ENCODE results near the gene LORICRIN. TPM values are rescaled to one million over a fixed set of nuclear protein-coding genes. Genes with fewer than 3 reads are reported as not detected.

LORICRIN gene
- total and polyA plus RNA-seq, 2 donors (not counting 1 experiment from before 2014, with no cell fraction given), result 0.39 TPM; not detected in 1

GRCh38 chr1:153220606-153221303 is 38.7 kb upstream of the LORICRIN start:
- 52% methylated on average over 5 of the region's 6 CpGs for WGBS (ENCODE audit: insufficient coverage)
- no peaks in the 10 kb centered on the region for H4K20me1 ChIP-seq (ENCODE audit: control insufficient read depth, insufficient read depth, low read length, poor library complexity, severe bottlenecking)
- peaks cover 0 to 19% (median 3%) of the 10 kb centered on the region in 4 experiments for H3K27me3 ChIP-seq (replicated peaks in 1 of 4; ENCODE audit: control extremely low read depth in 1 of 4, control insufficient read depth in 3 of 4, insufficient read depth in 4 of 4, low read length in 3 of 4)
- no peaks in the 10 kb centered on the region for H3K4me1 ChIP-seq (ENCODE audit: control insufficient read depth in 2 of 2, insufficient read depth in 2 of 2, low read length in 2 of 2)
- no peak overlapping the region for H3K4me3 ChIP-seq (ENCODE audit: control extremely low read depth in 1 of 5, extremely low read depth in 1 of 5, insufficient read depth in 1 of 5, low read depth in 2 of 5, low read length in 4 of 5)
- Mint-ChIP-seq H3K27me3 (peaks cover 28% of the 10 kb centered on the region), H3K4me1 (no peaks in the 10 kb centered on the region), H3K27ac (no peak overlapping the region), H3K4me3 (no peak overlapping the region), H3K9me3 (ENCODE audit: insufficient read depth) (no peaks in the 10 kb centered on the region)
- no peak overlapping the region for H3K27ac ChIP-seq (ENCODE audit: low read length in 2 of 2)
- H3K79me2 ChIP-seq (ENCODE audit: control insufficient read depth, insufficient read depth, low read length), result no peaks in the 10 kb centered on the region
- intact Hi-C loops (cut with micrococcal nuclease), result no loop called here
- ChIA-PET POLR2A (no interaction called here), CTCF (interaction anchor here (0.9 to 2.5 kb wide), 5 partner anchors 9 to 60 kb away, joined by 3 to 15 read pairs (median 3); partner anchors contain the start of gene LELP1)
- no peaks in the 10 kb centered on the region for H3K36me3 ChIP-seq (replicated peaks in 1 of 2; ENCODE audit: control extremely low read depth in 1 of 2, control insufficient read depth in 1 of 2, extremely low read depth in 1 of 2, insufficient read depth in 2 of 2, low read length in 1 of 2)
- no peak overlapping the region for H2AFZ ChIP-seq (ENCODE audit: insufficient read depth, low read depth, low read length, poor library complexity, severe bottlenecking)
- H3K4me2 ChIP-seq (replicated peaks; ENCODE audit: low read depth, low read length, poor library complexity, severe bottlenecking), result no peak overlapping the region
- no peak for DNase-seq
- TF ChIP-seq EZH2 (IDR thresholded peaks at IDR 0.05; ENCODE audit: borderline replicate concordance, insufficient read depth, low read depth, low read length, poor library complexity, severe bottlenecking) (no peak), CTCF (IDR thresholded peaks at IDR 0.05) (no peak)
- ATAC-seq (ENCODE audit: low read depth), result no peak
- no peaks in the 10 kb centered on the region for H3K9me3 ChIP-seq (ENCODE audit: control extremely low read depth in 1 of 3, control insufficient read depth in 2 of 3, insufficient read depth in 1 of 3, low read length in 2 of 3)
- no peak overlapping the region for H3K9ac ChIP-seq (ENCODE audit: low read length)

Measured in B cell (primary cell).